ENCODE data around the gene GPC6.

GPC6 gene

GRCh38 chr13:93397619-93398018 lies 171.0 kb downstream of the GPC6 start:
- Histone ChIP-seq H3K27ac (ENCODE audit: extremely low read depth, low read depth, low read length) (no peak overlapping the region), H3K4me3 (ENCODE audit: low read depth, low read length) (no peak overlapping the region), H3K4me1 (ENCODE audit: control insufficient read depth, insufficient read depth, low read length) (no peaks in the 10 kb centered on the region), H3K9me3 (ENCODE audit: control insufficient read depth, insufficient read depth, low read depth, low read length) (no peaks in the 10 kb centered on the region), H3K36me3 (ENCODE audit: control insufficient read depth in 2 of 2, insufficient read depth in 1 of 2, low read length in 2 of 2) (no peaks in the 10 kb centered on the region)
- TF ChIP-seq OSR2 (tag by site-specific recombination; IDR thresholded peaks at IDR 0.05) (no peak), ZNF426 (tag by site-specific recombination; IDR thresholded peaks at IDR 0.05) (no peak), ZNF654 (tag by site-specific recombination; IDR thresholded peaks at IDR 0.05; ENCODE audit: low read depth) (no peak), ZNF707 (tag by site-specific recombination; IDR thresholded peaks at IDR 0.05) (no peak), KLF7 (tag by site-specific recombination; IDR thresholded peaks at IDR 0.05; ENCODE audit: borderline replicate concordance) (no peak), ZNF416 (tag by site-specific recombination; IDR thresholded peaks at IDR 0.05) (no peak), ZNF214 (tag by site-specific recombination; IDR thresholded peaks at IDR 0.05; ENCODE audit: borderline replicate concordance) (no peak), SP7 (tag by site-specific recombination; IDR thresholded peaks at IDR 0.05) (peak; percentile 55; the same call in 1 of the 2 replicates), BCL6B (tag by site-specific recombination; IDR thresholded peaks at IDR 0.05) (0 out of 2 replicates have a peak, but pooled peaks have one; percentile 54), ZNF473 (tag by site-specific recombination; IDR thresholded peaks at IDR 0.05) (no peak), ZNF140 (tag by site-specific recombination; IDR thresholded peaks at IDR 0.05) (no peak), ZSCAN4 (tag by site-specific recombination; IDR thresholded peaks at IDR 0.05) (no peak), ZNF530 (tag by site-specific recombination; IDR thresholded peaks at IDR 0.05; ENCODE audit: low read depth) (no peak), ZNF184 (tag by site-specific recombination; IDR thresholded peaks at IDR 0.05) (no peak)
- ChIA-PET CTCF (no interaction called here), POLR2A (no interaction called here)

- Histone ChIP-seq H3K27ac (ENCODE audit: extremely low read depth, low read depth, low read length) (no peak overlapping the region), H3K4me1 (ENCODE audit: control insufficient read depth, insufficient read depth, low read length) (no peaks in the 10 kb centered on the region), H3K9me3 (ENCODE audit: control insufficient read depth, insufficient read depth, low read depth, low read length) (no peaks in the 10 kb centered on the region), H3K36me3 (ENCODE audit: control insufficient read depth in 2 of 2, insufficient read depth in 1 of 2, low read length in 2 of 2) (no peaks in the 10 kb centered on the region), H3K4me3 (ENCODE audit: low read depth, low read length) (no peak overlapping the region)
- ChIA-PET CTCF (no interaction called here), POLR2A (no interaction called here)
- TF ChIP-seq TRIM28 (IDR thresholded peaks at IDR 0.05; ENCODE audit: borderline replicate concordance, low read length) (0 out of 2 replicates have a peak, but pooled peaks have one; percentile 22), ZNF211 (tag by site-specific recombination; IDR thresholded peaks at IDR 0.05; ENCODE audit: low read depth) (no peak)
These were observed 171.8 kb downstream of the GPC6 start for GRCh38 chr13:93398167-93399035.

GRCh38 chr13:93399212-93399611 lies 172.6 kb downstream of the GPC6 start:
- POLR2A ChIA-PET, result no interaction called here
- H3K27ac ChIP-seq (ENCODE audit: extremely low read depth, low read depth, low read length), result no peak overlapping the region
- no peaks in the 10 kb centered on the region for H3K9me3 ChIP-seq (ENCODE audit: control insufficient read depth, insufficient read depth, low read depth, low read length)
- H3K4me1 ChIP-seq (ENCODE audit: control insufficient read depth, insufficient read depth, low read length), result no peaks in the 10 kb centered on the region
- no peak overlapping the region for H3K4me3 ChIP-seq (ENCODE audit: low read depth, low read length)
- CTCF ChIA-PET, result no interaction called here
- no peaks in the 10 kb centered on the region for H3K36me3 ChIP-seq (ENCODE audit: control insufficient read depth in 2 of 2, insufficient read depth in 1 of 2, low read length in 2 of 2)
- no peak for TF ChIP-seq TSHZ1 (tag by site-specific recombination; IDR thresholded peaks at IDR 0.05; ENCODE audit: borderline replicate concordance)
- no peak for TF ChIP-seq ZNF416 (tag by site-specific recombination; IDR thresholded peaks at IDR 0.05)
- TF ChIP-seq SALL2 (tag by site-specific recombination; IDR thresholded peaks at IDR 0.05; ENCODE audit: borderline replicate concordance), result no peak
- TF ChIP-seq ZNF157 (tag by site-specific recombination; IDR thresholded peaks at IDR 0.05), result no peak
- TF ChIP-seq ZNF521 (tag by site-specific recombination; IDR thresholded peaks at IDR 0.05), result no peak
- TF ChIP-seq ZNF549 (tag by site-specific recombination; IDR thresholded peaks at IDR 0.05), result no peak
- TF ChIP-seq ZNF561 (tag by site-specific recombination; IDR thresholded peaks at IDR 0.05; ENCODE audit: borderline replicate concordance), result no peak
- TF ChIP-seq ZNF202 (tag by site-specific recombination; IDR thresholded peaks at IDR 0.05; ENCODE audit: borderline replicate concordance), result no peak
- TF ChIP-seq ZNF221 (tag by site-specific recombination; IDR thresholded peaks at IDR 0.05; ENCODE audit: borderline replicate concordance), result no peak
- TF ChIP-seq ZNF776 (tag by site-specific recombination; IDR thresholded peaks at IDR 0.05; ENCODE audit: borderline replicate concordance), result no peak
- no peak for TF ChIP-seq ZNF175 (tag by site-specific recombination; IDR thresholded peaks at IDR 0.05)
